ENCODE results near the gene CHST6.
"Not testable (repeated sequence)": the region's sequence is repeated elsewhere in the genome, so short reads cannot be mapped to it uniquely, and the experiment has no call there.

GRCh38 chr16:75542462-75542861 is 47.2 kb upstream of the CHST6 start:
- TF ChIP-seq, protein P1, sequence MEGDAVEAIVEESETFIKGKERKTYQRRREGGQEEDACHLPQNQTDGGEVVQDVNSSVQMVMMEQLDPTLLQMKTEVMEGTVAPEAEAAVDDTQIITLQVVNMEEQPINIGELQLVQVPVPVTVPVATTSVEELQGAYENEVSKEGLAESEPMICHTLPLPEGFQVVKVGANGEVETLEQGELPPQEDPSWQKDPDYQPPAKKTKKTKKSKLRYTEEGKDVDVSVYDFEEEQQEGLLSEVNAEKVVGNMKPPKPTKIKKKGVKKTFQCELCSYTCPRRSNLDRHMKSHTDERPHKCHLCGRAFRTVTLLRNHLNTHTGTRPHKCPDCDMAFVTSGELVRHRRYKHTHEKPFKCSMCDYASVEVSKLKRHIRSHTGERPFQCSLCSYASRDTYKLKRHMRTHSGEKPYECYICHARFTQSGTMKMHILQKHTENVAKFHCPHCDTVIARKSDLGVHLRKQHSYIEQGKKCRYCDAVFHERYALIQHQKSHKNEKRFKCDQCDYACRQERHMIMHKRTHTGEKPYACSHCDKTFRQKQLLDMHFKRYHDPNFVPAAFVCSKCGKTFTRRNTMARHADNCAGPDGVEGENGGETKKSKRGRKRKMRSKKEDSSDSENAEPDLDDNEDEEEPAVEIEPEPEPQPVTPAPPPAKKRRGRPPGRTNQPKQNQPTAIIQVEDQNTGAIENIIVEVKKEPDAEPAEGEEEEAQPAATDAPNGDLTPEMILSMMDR (IDR thresholded peaks at IDR 0.05): not testable (repeated sequence)
- not testable (repeated sequence) for TF ChIP-seq POLR2A (IDR thresholded peaks at IDR 0.05)

Data from right lobe of liver (tissue), 4 donors.